Stimulated activated CD4-positive, alpha-beta T cell treated with anti-CD3 and anti-CD28 coated beads, Interleukin-4, amount 100 ng/mL, for 24 hours (primary cell): ENCODE data around the gene CDK17.

Experiments used
- DNase-seq: peaks from one replicate; pipeline ENCODE4 v3.0.0-alpha.2; 2020

The CDK17 gene

DNA sequence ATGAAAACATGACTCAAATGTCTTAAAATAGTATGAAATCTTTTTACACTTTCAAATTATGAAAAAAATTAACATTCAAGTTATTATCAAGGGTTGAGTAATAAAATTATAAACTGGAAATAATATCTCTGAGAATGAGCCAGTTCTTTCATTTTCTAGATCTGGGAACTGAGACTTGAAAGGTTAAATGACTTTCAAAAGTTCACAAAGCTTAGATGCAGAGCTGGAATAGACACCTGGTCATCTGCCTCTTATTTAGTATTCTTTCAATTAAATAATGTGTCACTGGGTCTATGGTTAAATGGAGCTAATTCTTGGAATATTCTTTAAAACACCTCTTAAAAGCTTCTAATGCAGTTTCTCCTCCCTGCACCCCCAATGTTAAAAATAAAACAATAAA lies 86.6 kb downstream of the CDK17 start:
- DNase-seq: no peak

DNA sequence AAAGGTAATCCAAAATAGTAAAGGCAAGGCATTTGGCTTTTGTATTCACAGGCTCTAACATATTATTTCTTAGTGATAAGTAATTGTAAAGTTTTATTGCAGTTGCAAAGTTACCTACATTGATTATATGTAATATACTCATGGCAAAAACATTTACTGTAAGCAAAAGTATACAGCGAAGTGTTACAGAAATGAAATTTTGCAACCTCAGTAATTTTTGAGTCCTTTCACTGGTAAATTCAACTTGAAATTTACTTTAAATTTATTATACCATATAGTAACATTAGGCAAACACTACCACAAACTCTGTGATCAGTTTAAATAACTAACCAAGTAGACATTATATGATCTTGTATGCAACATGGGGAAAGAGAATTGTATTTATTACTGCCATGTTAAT lies 89.0 kb downstream of the CDK17 start:
- no peak for DNase-seq

DNA sequence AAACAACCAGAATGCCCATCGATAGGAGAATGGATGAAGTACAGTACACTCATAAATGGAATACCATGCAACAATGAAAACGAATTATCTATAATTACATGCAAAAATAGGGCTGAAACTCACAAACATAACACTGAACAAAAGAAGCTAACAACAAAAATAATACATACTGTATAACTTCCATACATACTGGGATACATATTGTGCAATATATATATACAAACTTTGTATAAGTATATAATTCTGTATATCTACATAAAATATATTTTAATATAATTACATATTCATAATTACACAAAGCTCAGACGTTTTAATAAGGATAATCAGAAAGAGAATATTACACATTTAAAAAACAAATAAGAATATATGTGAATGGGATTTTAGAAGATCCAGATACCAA lies 90.2 kb downstream of the CDK17 start:
- no peak for DNase-seq

DNA sequence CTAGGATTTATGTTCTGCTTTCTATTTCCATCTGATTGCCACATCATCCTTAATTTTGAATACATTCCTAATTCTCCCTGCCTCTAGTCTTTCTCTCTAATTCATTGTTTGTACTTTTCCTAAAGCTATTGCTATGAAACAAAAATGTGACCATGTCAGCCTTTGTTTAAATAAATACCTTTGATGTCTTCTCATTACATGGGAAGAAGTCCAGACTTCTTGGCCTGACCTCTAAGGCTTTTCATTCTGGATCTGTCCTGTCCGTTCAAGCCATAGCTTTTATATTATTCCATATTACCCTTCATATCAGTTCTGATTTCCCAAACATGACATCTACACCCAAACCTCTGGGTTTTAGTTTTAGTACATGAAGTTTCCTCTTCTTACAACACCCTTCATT lies 91.4 kb downstream of the CDK17 start:
- DNase-seq: no peak

DNA sequence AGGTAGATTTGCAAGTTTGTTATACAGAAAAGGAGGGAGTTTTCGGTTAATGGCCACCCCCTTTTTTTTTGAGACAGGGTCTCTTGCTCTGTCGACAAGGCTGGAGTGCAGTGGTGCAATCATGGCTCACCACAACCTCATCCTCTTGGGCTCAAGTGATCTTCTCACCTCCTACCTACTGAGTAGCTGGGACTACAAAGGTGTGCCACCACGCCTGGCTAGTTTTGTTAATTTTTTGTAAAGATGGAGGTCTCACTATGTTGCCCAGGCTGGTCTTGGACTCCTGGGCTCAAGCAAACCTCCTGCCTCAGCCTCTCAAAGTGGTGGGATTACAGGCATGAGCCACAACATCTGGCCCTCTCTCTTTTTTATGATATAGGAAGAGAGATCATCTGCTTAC lies 94.6 kb downstream of the CDK17 start:
- no peak for DNase-seq

GRCh38 chr12:96303653-96304052 lies 96.6 kb downstream of the CDK17 start:
- DNase-seq: no peak

- DNase-seq: no peak
These were observed 97.4 kb downstream of the CDK17 start for GRCh38 chr12:96302687-96303310.

GRCh38 chr12:96301732-96302131 lies 98.5 kb downstream of the CDK17 start:
- no peak for DNase-seq

GRCh38 chr12:96300064-96300463 lies 100.2 kb downstream of the CDK17 start:
- DNase-seq: no peak

DNA sequence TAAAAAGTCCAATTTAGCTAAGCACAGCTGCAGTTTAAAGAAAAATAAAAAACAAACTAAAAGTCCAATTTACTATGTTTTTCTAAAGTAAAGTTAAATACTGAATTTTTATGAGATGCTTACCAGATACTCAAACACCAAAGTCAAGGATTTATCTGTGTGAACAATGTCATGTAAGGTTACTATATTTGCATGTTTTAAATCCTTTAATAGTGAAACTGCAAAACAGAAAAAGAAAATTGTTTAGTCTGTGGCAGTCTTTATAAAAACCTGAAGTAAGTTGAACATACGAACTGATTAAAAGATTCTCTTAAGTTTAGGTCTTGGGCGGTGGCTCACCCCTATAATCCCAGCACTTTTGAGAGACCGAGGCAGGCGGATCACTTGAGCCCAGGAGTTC lies 102.7 kb downstream of the CDK17 start:
- no peak for DNase-seq

- DNase-seq: no peak
These were observed 104.6 kb downstream of the CDK17 start for GRCh38 chr12:96295532-96296160.

- no peak for DNase-seq
These were observed 105.4 kb downstream of the CDK17 start for GRCh38 chr12:96294831-96295230.

DNA sequence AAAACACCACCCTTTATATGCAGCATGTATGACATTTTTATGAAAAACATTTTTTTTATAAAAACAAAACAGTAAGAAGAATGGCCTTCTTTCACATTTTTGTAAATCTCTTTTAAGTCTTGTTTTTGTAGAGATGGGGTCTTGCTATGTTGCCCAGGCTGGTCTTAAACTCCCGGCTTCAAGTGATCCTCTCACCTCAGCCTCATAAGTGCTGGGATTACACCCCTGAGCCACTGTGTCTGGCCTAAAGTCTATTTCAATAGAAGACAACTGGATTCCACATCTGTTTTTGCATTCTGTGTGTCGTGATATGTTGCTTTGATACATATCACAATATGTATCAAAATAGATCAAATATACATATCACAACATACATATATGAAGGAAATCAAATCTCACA lies 107.1 kb downstream of the CDK17 start:
- no peak for DNase-seq

DNA sequence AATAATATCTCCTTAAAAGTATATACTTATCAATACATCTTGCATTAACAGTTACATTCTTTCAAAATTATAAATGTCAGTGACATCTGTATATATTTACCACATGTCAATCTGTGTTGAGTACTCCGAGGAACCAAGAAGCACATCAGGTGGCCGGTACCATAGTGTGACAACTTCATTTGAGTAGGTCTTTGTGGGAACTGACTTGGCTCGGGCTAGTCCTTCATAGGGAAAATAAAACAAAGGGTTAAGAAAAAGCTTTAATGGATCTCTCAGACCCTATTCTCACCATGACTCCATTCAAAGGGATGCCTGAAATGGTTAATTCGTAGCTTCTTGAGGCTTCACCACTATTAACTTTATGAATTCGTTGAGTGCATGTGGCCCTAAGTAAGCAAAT lies 111.2 kb downstream of the CDK17 start:
- no peak for DNase-seq

- no peak for DNase-seq
These were observed 115.1 kb downstream of the CDK17 start for GRCh38 chr12:96285158-96285557.

GRCh38 chr12:96274331-96274730 lies 125.9 kb downstream of the CDK17 start:
- DNase-seq: no peak

- DNase-seq: no peak
These were observed 128.6 kb downstream of the CDK17 start for GRCh38 chr12:96271469-96272199.

DNA sequence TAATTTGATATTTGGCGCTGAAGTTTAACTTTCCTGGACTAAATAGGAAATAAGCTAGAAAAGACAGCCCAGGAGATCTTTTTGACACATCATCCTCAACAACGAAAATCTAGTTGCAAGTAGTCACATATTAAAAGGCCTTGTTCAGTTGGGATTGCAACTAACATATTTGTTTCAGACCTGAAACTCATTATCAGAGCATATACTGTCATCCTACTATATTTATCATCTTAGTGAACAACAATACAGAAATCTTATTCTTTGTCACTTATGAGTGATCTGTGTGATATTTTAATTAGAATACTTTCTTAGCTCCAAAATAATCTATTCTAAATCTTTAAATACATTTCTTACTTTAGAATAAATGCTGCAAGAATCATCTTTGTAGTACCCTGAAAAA lies 134.0 kb downstream of the CDK17 start:
- DNase-seq: no peak

- no peak for DNase-seq
These were observed 134.4 kb downstream of the CDK17 start for GRCh38 chr12:96265836-96266235.

DNA sequence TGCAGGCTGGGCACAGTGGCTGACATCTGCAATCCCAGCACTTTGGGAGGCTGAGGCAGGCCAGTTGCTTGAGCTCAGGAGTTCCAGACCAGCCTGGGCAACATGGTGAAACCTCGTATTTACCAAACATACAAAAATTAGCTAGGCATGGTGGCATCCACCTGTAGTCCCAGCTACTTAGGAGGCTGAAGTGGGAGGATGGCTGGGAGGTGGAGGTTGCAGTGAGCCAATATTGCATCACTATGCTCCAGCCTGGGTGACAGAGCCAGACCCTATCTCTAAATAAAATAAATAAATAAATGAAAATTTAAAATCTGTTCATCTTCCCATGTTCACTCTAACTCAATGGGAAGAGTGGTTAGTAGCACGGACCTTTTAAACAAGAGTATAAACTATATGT lies 134.8 kb downstream of the CDK17 start:
- DNase-seq: no peak

DNA sequence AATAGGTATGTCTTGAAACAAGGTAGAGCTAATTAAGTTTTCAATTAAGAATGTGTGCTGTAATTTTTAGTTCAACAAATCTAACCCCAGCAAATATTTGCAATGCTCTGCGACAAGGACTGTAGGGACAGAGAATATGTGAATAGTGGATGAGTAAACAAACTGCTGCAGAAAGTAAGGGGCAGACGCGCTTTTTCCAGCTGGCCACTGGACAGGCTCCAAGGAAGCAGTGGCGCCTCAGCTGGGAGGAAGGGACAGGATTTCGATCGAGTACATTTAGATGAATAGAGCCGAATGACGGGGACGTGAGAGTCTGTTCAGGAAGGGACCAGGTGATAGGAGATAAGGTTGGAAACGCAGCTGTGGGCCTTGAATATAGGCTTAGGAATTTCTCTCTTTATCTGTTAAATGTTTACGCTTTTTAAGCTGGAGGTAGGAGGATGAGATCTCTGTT lies 136.8 kb downstream of the CDK17 start:
- DNase-seq: no peak

GRCh38 chr12:96261557-96261956 lies 138.7 kb downstream of the CDK17 start:
- no peak for DNase-seq

DNA sequence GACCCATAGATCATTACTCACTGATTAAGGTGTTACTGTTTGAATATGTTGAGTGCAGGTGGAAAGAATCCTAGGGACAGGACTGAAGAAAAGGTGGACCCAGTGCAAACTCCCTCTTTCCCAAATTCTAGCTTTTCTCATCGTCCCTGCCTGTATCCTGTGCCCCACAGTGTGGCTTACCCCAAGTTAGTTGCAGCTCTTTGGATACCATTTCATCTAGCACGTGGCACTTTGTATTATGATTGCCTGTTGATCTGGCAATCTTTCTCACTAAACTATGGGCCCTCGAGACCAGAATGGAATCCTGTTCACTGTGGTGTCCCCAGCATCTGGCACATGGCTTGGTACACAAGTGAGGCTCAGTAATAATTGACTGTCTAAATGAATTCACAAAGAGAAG lies 139.6 kb downstream of the CDK17 start:
- no peak for DNase-seq

DNA sequence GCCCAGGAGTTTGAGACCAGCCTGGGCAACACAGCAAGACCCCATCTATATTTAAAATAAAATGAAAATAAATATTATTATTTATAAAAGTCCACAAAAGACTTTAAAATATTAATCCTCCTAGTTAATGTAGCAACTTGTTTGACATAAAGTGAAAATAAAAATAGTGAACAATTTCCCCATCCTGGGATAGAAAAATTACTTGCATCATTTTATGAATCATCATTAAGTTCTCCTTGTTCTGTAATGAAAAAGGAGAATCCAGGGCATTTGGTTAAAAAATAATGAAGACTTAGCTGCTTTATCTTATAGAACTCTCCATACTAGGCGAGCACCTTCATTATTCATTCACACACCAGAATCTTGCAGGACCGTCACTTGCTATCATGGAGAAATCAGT lies 140.0 kb downstream of the CDK17 start:
- no peak for DNase-seq
